Measurements from ENCODE around the gene C4orf36. TPM values are rescaled to one million over a fixed set of nuclear protein-coding genes. Genes with fewer than 3 reads are reported as not detected.
A peak's percentile ranks its signal among the peaks of the same experiment; 100 is the strongest.

Gene C4orf36
- total and polyA plus RNA-seq, 2 of the 4 experiments (the other 2 are of a cell fraction), result 0.18 to 0.41 TPM

DNA sequence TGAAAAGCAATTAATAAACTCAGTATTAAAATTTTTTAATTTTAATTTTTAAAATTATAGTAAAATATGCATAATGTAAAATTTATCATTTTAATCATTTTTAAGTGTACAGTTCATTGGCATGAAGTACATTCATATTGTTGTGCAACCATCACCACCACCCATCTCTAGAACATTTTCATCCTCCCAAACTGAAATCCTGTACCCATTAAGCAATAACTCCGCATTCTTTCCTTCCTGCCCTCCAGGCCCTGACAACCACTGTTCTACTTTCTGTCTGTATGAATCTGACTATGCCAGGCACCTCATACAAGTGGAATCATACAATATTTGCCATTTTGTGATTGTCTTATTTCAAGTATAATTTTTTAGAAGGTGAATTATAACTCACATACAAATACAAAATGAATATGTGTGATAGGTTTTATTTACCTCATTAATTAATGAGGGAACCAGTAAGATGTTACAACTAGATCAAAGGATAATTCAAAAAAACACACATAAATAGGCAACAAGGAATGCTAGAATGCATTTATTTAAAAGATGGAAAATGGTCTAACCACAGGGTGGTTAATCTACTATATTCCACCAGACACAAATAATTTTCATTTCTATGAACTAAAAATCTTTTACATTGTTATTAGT is 29.5 kb upstream of the C4orf36 start:
- H2BK120ac ChIP-seq (ENCODE audit: low read depth, low read length), result no peak overlapping the region; the same call in 1 of the 2 replicates
- H3K18ac ChIP-seq (ENCODE audit: low read depth, low read length), result no peak overlapping the region; the same call in 1 of the 2 replicates
- H3K27ac ChIP-seq (ENCODE audit: insufficient read depth, low read length), result no peak overlapping the region
- BruUV-seq (replicated peaks), result no TSS peak
- no peaks in the 10 kb centered on the region for H3K9me3 ChIP-seq (ENCODE audit: control insufficient read depth, insufficient read depth, low read length)
- H3K4me1 ChIP-seq (ENCODE audit: control insufficient read depth, insufficient read depth, low read length), result peaks cover 4% of the 10 kb centered on the region; the same call in 1 of the 2 replicates
- peaks cover 7% of the 10 kb centered on the region for H3K9me1 ChIP-seq (ENCODE audit: insufficient read depth, low read length)
- no peak overlapping the region for H3K56ac ChIP-seq (ENCODE audit: extremely low read depth, insufficient read depth, low read length)
- H4K20me1 ChIP-seq (ENCODE audit: insufficient read depth, low read length), result no peaks in the 10 kb centered on the region
- H3K79me1 ChIP-seq (ENCODE audit: low read depth in 1 of 2, low read length in 2 of 2), result peaks cover 0 to 7% of the 10 kb centered on the region in 2 experiments; a peak in 2 of 4 replicates
- ATAC-seq (ENCODE audit: low read depth) (no peak), DNase-seq (no peak)
- no peak overlapping the region for H4K8ac ChIP-seq (ENCODE audit: low read depth in 2 of 2, low read length in 2 of 2)
- CTCF ChIA-PET, result interaction anchor here (0.6 to 2.2 kb wide), 26 partner anchors 12 to 426 kb away, joined by 3 to 24 read pairs (median 4); partner anchors contain the start of gene AFF1
- H3K14ac ChIP-seq (replicated peaks; ENCODE audit: low read depth, low read length), result no peak overlapping the region
- H4K5ac ChIP-seq (ENCODE audit: low read depth, low read length), result no peak overlapping the region
- dilution Hi-C loops (cut with HindIII; ENCODE audit: low sequenced_read_pairs, unreplicated experiment) (no loop called here), in situ Hi-C loops (cut with MboI; ENCODE audit: low sequenced_read_pairs) (loop anchor here (5.0 to 25.0 kb wide), 3 partner anchors 171 to 541 kb away; no protein-coding TSS in a partner anchor), intact Hi-C loops (cut with micrococcal nuclease) (loop anchor here (1.0 to 10.0 kb wide), 6 partner anchors 85 to 314 kb away; partner anchors contain the start of gene KLHL8)
- peak overlapping the region; percentile 43 for H2BK5ac ChIP-seq (ENCODE audit: low read depth, low read length, poor library complexity, severe bottlenecking)
- no peak overlapping the region for H4K91ac ChIP-seq (ENCODE audit: insufficient read depth, low read depth, low read length)
- peak overlapping the region; percentile 47; the same call in 1 of the 2 replicates for H2BK20ac ChIP-seq (ENCODE audit: low read depth, low read length)
- no peaks in the 10 kb centered on the region for H3K27me3 ChIP-seq (ENCODE audit: control insufficient read depth, insufficient read depth, low read length)
- H3K4me2 ChIP-seq (ENCODE audit: low read depth, low read length), result no peak overlapping the region
- peak overlapping the region; percentile 65; the same call in 1 of the 2 replicates for H2AK5ac ChIP-seq (ENCODE audit: low read depth, low read length)
- H2BK15ac ChIP-seq (ENCODE audit: low read depth, low read length), result 0 out of 3 replicates have a peak overlapping the region, but pooled peaks have one; percentile 58
- no peak overlapping the region for H2AK9ac ChIP-seq (replicated peaks; ENCODE audit: low read depth, low read length, poor library complexity)
- H3K23ac ChIP-seq (ENCODE audit: low read depth, low read length), result no peak overlapping the region
- no peak overlapping the region for H2AFZ ChIP-seq (replicated peaks; ENCODE audit: low read length, poor library complexity)
- H3K36me3 ChIP-seq (ENCODE audit: control insufficient read depth, insufficient read depth, low read length), result no peaks in the 10 kb centered on the region
- POLR2A ChIA-PET (ENCODE audit: unreplicated experiment), result no interaction called here
- no peak overlapping the region for H3K4ac ChIP-seq (ENCODE audit: low read depth, low read length)
- no peak for TF ChIP-seq POLR2A (IDR thresholded peaks at IDR 0.05; ENCODE audit: low read depth, low read length)
- TF ChIP-seq CEBPB (IDR thresholded peaks at IDR 0.05; ENCODE audit: low read depth, low read length), result peak; percentile 66
- no peak for TF ChIP-seq MXI1 (IDR thresholded peaks at IDR 0.05; ENCODE audit: borderline replicate concordance, low read depth, low read length)
- no peak for TF ChIP-seq RAD21 (IDR thresholded peaks at IDR 0.05; ENCODE audit: low read length)
- no peak for TF ChIP-seq MAZ (IDR thresholded peaks at IDR 0.05; ENCODE audit: borderline replicate concordance, low read depth, low read length)
- TF ChIP-seq, protein P1, sequence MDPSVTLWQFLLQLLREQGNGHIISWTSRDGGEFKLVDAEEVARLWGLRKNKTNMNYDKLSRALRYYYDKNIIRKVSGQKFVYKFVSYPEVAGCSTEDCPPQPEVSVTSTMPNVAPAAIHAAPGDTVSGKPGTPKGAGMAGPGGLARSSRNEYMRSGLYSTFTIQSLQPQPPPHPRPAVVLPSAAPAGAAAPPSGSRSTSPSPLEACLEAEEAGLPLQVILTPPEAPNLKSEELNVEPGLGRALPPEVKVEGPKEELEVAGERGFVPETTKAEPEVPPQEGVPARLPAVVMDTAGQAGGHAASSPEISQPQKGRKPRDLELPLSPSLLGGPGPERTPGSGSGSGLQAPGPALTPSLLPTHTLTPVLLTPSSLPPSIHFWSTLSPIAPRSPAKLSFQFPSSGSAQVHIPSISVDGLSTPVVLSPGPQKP (IDR thresholded peaks at IDR 0.05; ENCODE audit: borderline replicate concordance, low read depth, low read length), result no peak
- no peak for TF ChIP-seq BHLHE40 (IDR thresholded peaks at IDR 0.05; ENCODE audit: low read depth, low read length)
- H3K9ac ChIP-seq (ENCODE audit: low read depth, low read length), result no peak overlapping the region
- WGBS, 2 experiments (ENCODE audit: extremely low coverage in 2 of 2, insufficient read length in 1 of 2), result 86% methylated on average over 1 of the region's 1 CpG; no CpG with 5 or more reads in 1 of the 2 experiments
- H3K4me3 ChIP-seq (ENCODE audit: insufficient read depth, low read depth, low read length), result no peak overlapping the region

Data from IMR-90 (cell line).